ENCODE results near the gene GPRASP3.
"Not testable (repeated sequence)": the region's sequence is repeated elsewhere in the genome, so short reads cannot be mapped to it uniquely, and the experiment has no call there.

GPRASP3 gene

GRCh38 chrX:102720237-102721168, at the start of gene GPRASP3:
GPRASP3 (plus strand) TSS chrX:102720743; CDS start chrX:102748996, 28,253 bp downstream.
- TF ChIP-seq POLR2A (IDR thresholded peaks at IDR 0.05; ENCODE audit: low read depth, low read length), result no peak
- FAIRE-seq, result no peak
- DNase-seq (ENCODE audit: insufficient read length, low spot score), result no peak

- TF ChIP-seq POLR2A (IDR thresholded peaks at IDR 0.05; ENCODE audit: low read depth, low read length), result no peak
- no peak for DNase-seq (ENCODE audit: insufficient read length, low spot score)
- no peak for FAIRE-seq
Measured at GRCh38 chrX:102672856-102673255, 47.7 kb upstream of the GPRASP3 start.

GRCh38 chrX:102677479-102677878, 43.1 kb upstream of the GPRASP3 start:
- FAIRE-seq; DNase-seq (ENCODE audit: insufficient read length, low spot score): not testable (repeated sequence)

- TF ChIP-seq POLR2A (IDR thresholded peaks at IDR 0.05; ENCODE audit: low read depth, low read length), result no peak
- DNase-seq (ENCODE audit: insufficient read length, low spot score) (no peak), FAIRE-seq (no peak)
Measured at GRCh38 chrX:102684772-102685520, 35.6 kb upstream of the GPRASP3 start.

- FAIRE-seq (no peak), DNase-seq (ENCODE audit: insufficient read length, low spot score) (no peak)
- no peak for TF ChIP-seq POLR2A (IDR thresholded peaks at IDR 0.05; ENCODE audit: low read depth, low read length)
Measured at GRCh38 chrX:102694749-102695148, 25.8 kb upstream of the GPRASP3 start.

- FAIRE-seq (no peak), DNase-seq (ENCODE audit: insufficient read length, low spot score) (no peak)
- no peak for TF ChIP-seq POLR2A (IDR thresholded peaks at IDR 0.05; ENCODE audit: low read depth, low read length)
Measured at GRCh38 chrX:102696306-102696705, 24.2 kb upstream of the GPRASP3 start.

GRCh38 chrX:102697494-102697893, 23.0 kb upstream of the GPRASP3 start:
- no peak for TF ChIP-seq POLR2A (IDR thresholded peaks at IDR 0.05; ENCODE audit: low read depth, low read length)
- DNase-seq (ENCODE audit: insufficient read length, low spot score) (no peak), FAIRE-seq (no peak)

- FAIRE-seq (no peak), DNase-seq (ENCODE audit: insufficient read length, low spot score) (no peak)
- TF ChIP-seq POLR2A (IDR thresholded peaks at IDR 0.05; ENCODE audit: low read depth, low read length), result no peak
Measured at GRCh38 chrX:102708900-102709299, 11.6 kb upstream of the GPRASP3 start.

GRCh38 chrX:102711872-102712215, 8.7 kb upstream of the GPRASP3 start:
- no peak for TF ChIP-seq POLR2A (IDR thresholded peaks at IDR 0.05; ENCODE audit: low read depth, low read length)
- FAIRE-seq (no peak), DNase-seq (ENCODE audit: insufficient read length, low spot score) (no peak)

- no peak for TF ChIP-seq POLR2A (IDR thresholded peaks at IDR 0.05; ENCODE audit: low read depth, low read length)
- peak; percentile 14 for DNase-seq (ENCODE audit: insufficient read length, low spot score)
- no peak for FAIRE-seq
Measured at GRCh38 chrX:102712216-102712966, 8.2 kb upstream of the GPRASP3 start, which contains the start of gene GPRASP2. GPRASP2 (plus strand) TSS chrX:102712448; CDS start chrX:102714870, 2,422 bp downstream.

- FAIRE-seq (no peak), DNase-seq (ENCODE audit: insufficient read length, low spot score) (peak; percentile 15)
Measured at GRCh38 chrX:102712981-102713625, 7.4 kb upstream of the GPRASP3 start.

GRCh38 chrX:102714994-102715393, 5.5 kb upstream of the GPRASP3 start:
- no peak for DNase-seq (ENCODE audit: insufficient read length, low spot score)
- TF ChIP-seq POLR2A (IDR thresholded peaks at IDR 0.05; ENCODE audit: low read depth, low read length), result no peak

More at GRCh38 chrX:102712981-102713625, 7.4 kb upstream of the GPRASP3 start:
- no peak for TF ChIP-seq POLR2A (IDR thresholded peaks at IDR 0.05; ENCODE audit: low read depth, low read length)

GRCh38 chrX:102715967-102716366, 4.6 kb upstream of the GPRASP3 start:
- DNase-seq (ENCODE audit: insufficient read length, low spot score), result no peak
- no peak for TF ChIP-seq POLR2A (IDR thresholded peaks at IDR 0.05; ENCODE audit: low read depth, low read length)
- FAIRE-seq, result no peak

More at GRCh38 chrX:102714994-102715393, 5.5 kb upstream of the GPRASP3 start:
- no peak for FAIRE-seq

- FAIRE-seq, result not testable (repeated sequence)
Measured at GRCh38 chrX:102721169-102721506, 595 bp downstream of the GPRASP3 start.

More at GRCh38 chrX:102721169-102721506, 595 bp downstream of the GPRASP3 start:
- DNase-seq (ENCODE audit: insufficient read length, low spot score), result not testable (repeated sequence)

Data from H54 (cell line).